IMR-90 (cell line): Measurements from ENCODE around the gene SSBP2. TPM values are rescaled to one million over a fixed set of nuclear protein-coding genes. Genes with fewer than 3 reads are reported as not detected.

Experiments used
- ATAC-seq: fragments of 200-7000 bp; cut with Tn5 transposase; 2 replicates; pipeline ENCODE4 v1.9.1; 2020; ENCODE audit warnings: low read depth, mild to moderate bottlenecking, moderate library complexity
- BruUV-seq: library from RNA; stranded (reverse); fragments of 400-500 nt; replicated peaks from 2 replicates; lab custom pipeline; 2021; lab: Mats Ljungman, UMichigan
- CTCF ChIA-PET: fragments of 300-600 bp; formaldehyde crosslinking; extraction: SDS; loops from one replicate; lab custom pipeline; 2021; ENCODE audit warnings: antibody characterized with exemption; lab: Yijun Ruan, JAX
- POLR2A ChIA-PET: fragments of 300-600 bp; sonication (Branson Sonifier 250); formaldehyde crosslinking; loops from one replicate; lab custom pipeline; 2022; ENCODE audit warnings: antibody characterized with exemption; ENCODE audit not compliant: unreplicated experiment; lab: Charles Lee
- DNase-seq: peaks from one replicate; pipeline ENCODE4 v3.0.0; 2013
- H2AFZ ChIP-seq: replicated peaks from 2 replicates; pipeline ENCODE3; 2013; ENCODE audit warnings: low read length, mild to moderate bottlenecking; ENCODE audit not compliant: poor library complexity
- H2AK5ac ChIP-seq: 2 replicates; pipeline ENCODE4 v1.6.1; 2013; ENCODE audit warnings: low read depth, low read length, inconsistent platforms
- H2AK9ac ChIP-seq: replicated peaks from 2 replicates; pipeline ENCODE3; 2013; ENCODE audit warnings: mild to moderate bottlenecking, low read depth, low read length, moderate library complexity; ENCODE audit not compliant: poor library complexity
- H2BK120ac ChIP-seq: 2 replicates; pipeline ENCODE4 v1.6.1; 2013; ENCODE audit warnings: low read depth, low read length, inconsistent platforms
- H2BK15ac ChIP-seq: 3 replicates; pipeline ENCODE4 v1.6.1; 2013; ENCODE audit warnings: low read depth, low read length, inconsistent platforms
- H2BK20ac ChIP-seq: 2 replicates; pipeline ENCODE4 v1.6.1; 2013; ENCODE audit warnings: low read depth, mild to moderate bottlenecking, inconsistent platforms, low read length, moderate library complexity
- H2BK5ac ChIP-seq: 2 replicates; pipeline ENCODE4 v1.6.1; 2013; ENCODE audit warnings: mild to moderate bottlenecking, low read depth, low read length, inconsistent platforms; ENCODE audit not compliant: poor library complexity, severe bottlenecking
- H3K14ac ChIP-seq: replicated peaks from 2 replicates; pipeline ENCODE4 v1.6.1; 2013; ENCODE audit warnings: low read depth, low read length, inconsistent platforms
- H3K18ac ChIP-seq: 2 replicates; pipeline ENCODE4 v1.6.1; 2013; ENCODE audit warnings: low read depth, low read length, control low read depth
- H3K23ac ChIP-seq: 2 replicates; pipeline ENCODE4 v1.6.1; 2013; ENCODE audit warnings: low read depth, low read length, inconsistent platforms
- H3K27ac ChIP-seq: 2 replicates; pipeline ENCODE4 v1.5.1; 2013; ENCODE audit warnings: mild to moderate bottlenecking, control low read depth, low read length; ENCODE audit not compliant: insufficient read depth
- H3K27me3 ChIP-seq: 2 replicates; pipeline ENCODE4 v1.6.1; 2013; ENCODE audit warnings: low read length; ENCODE audit not compliant: control insufficient read depth, insufficient read depth
- H3K36me3 ChIP-seq: 2 replicates; pipeline ENCODE4 v1.6.1; 2013; ENCODE audit warnings: low read length, mixed read lengths; ENCODE audit not compliant: control insufficient read depth, insufficient read depth
- H3K4ac ChIP-seq: 2 replicates; pipeline ENCODE4 v1.6.1; 2013; ENCODE audit warnings: low read depth, low read length, inconsistent platforms
- H3K4me1 ChIP-seq: 2 replicates; pipeline ENCODE4 v1.6.1; 2013; ENCODE audit warnings: low read length, mixed read lengths; ENCODE audit not compliant: control insufficient read depth, insufficient read depth
- H3K4me2 ChIP-seq: 2 replicates; pipeline ENCODE4 v1.6.1; 2013; ENCODE audit warnings: low read depth, mild to moderate bottlenecking, control low read depth, low read length, moderate library complexity
- H3K4me3 ChIP-seq: 2 replicates; pipeline ENCODE4 v1.5.1; 2013; ENCODE audit warnings: low read depth, mild to moderate bottlenecking, control low read depth, low read length, moderate library complexity; ENCODE audit not compliant: insufficient read depth
- H3K56ac ChIP-seq: 2 replicates; pipeline ENCODE4 v1.6.1; 2013; ENCODE audit warnings: low read length, inconsistent platforms; ENCODE audit not compliant: insufficient read depth; ENCODE audit errors: extremely low read depth
- H3K79me1 ChIP-seq, 2 experiments: 2 replicates each; pipeline ENCODE4 v1.6.1; 2013; ENCODE audit warnings: low read length in 2 of 2, inconsistent platforms in 1 of 2, low read depth in 1 of 2
- H3K9ac ChIP-seq: 2 replicates; pipeline ENCODE4 v1.6.1; 2013; ENCODE audit warnings: low read depth, low read length, control low read depth
- H3K9me1 ChIP-seq: 2 replicates; pipeline ENCODE4 v1.6.1; 2013; ENCODE audit warnings: low read length, inconsistent platforms; ENCODE audit not compliant: insufficient read depth
- H3K9me3 ChIP-seq: 2 replicates; pipeline ENCODE4 v1.6.1; 2013; ENCODE audit warnings: low read length; ENCODE audit not compliant: control insufficient read depth, insufficient read depth
- H4K20me1 ChIP-seq: 2 replicates; pipeline ENCODE4 v1.6.1; 2013; ENCODE audit warnings: low read length, inconsistent platforms; ENCODE audit not compliant: insufficient read depth
- H4K5ac ChIP-seq: 2 replicates; pipeline ENCODE4 v1.6.1; 2013; ENCODE audit warnings: mild to moderate bottlenecking, low read depth, low read length, control low read depth
- H4K8ac ChIP-seq, 2 experiments: 2 replicates each; pipeline ENCODE4 v1.6.1; 2013; ENCODE audit warnings: low read depth in 2 of 2, low read length in 2 of 2, control low read depth in 1 of 2, inconsistent platforms in 1 of 2
- H4K91ac ChIP-seq: 2 replicates; pipeline ENCODE4 v1.6.1; 2013; ENCODE audit warnings: low read depth, low read length, inconsistent platforms; ENCODE audit not compliant: insufficient read depth
- BHLHE40 ChIP-seq: fragments of 150-350 bp; IDR thresholded peaks from 2 replicates; pipeline ENCODE4 v1.6.1; 2016; ENCODE audit warnings: mild to moderate bottlenecking, low read depth, low read length
- CEBPB ChIP-seq: IDR thresholded peaks from 2 replicates; pipeline ENCODE4 v1.6.1; 2012; ENCODE audit warnings: low read depth, low read length, improper control_type of control experiment
- CHD1 ChIP-seq: IDR thresholded peaks from 2 replicates; pipeline ENCODE4 v1.6.1; 2012; ENCODE audit warnings: low read depth, low read length, improper control_type of control experiment
- FOS ChIP-seq: fragments of 150-350 bp; IDR thresholded peaks from 2 replicates; pipeline ENCODE4 v1.6.1; 2016; ENCODE audit warnings: low read depth, low read length
- MAFK ChIP-seq: IDR thresholded peaks from 2 replicates; pipeline ENCODE4 v1.6.1; 2012; ENCODE audit warnings: low read depth, low read length, improper control_type of control experiment
- MAZ ChIP-seq: IDR thresholded peaks from 2 replicates; pipeline ENCODE4 v1.6.1; 2012; ENCODE audit warnings: low read depth, mild to moderate bottlenecking, low read length, improper control_type of control experiment, moderate library complexity, borderline replicate concordance
- MXI1 ChIP-seq: IDR thresholded peaks from 2 replicates; pipeline ENCODE4 v1.6.1; 2012; ENCODE audit warnings: low read depth, mild to moderate bottlenecking, low read length, moderate library complexity, borderline replicate concordance
- NFE2L2 ChIP-seq: fragments of 150-350 bp; IDR thresholded peaks from 2 replicates; pipeline ENCODE4 v1.6.1; 2016; ENCODE audit warnings: low read depth, mild to moderate bottlenecking, low read length
- POLR2A ChIP-seq: IDR thresholded peaks from 2 replicates; pipeline ENCODE4 v1.6.1; 2012; ENCODE audit warnings: mild to moderate bottlenecking, low read depth, low read length
- RAD21 ChIP-seq: IDR thresholded peaks from 2 replicates; pipeline ENCODE4 v1.6.1; 2012; ENCODE audit warnings: low read length, improper control_type of control experiment
- RCOR1 ChIP-seq: IDR thresholded peaks from 2 replicates; pipeline ENCODE4 v1.6.1; 2012; ENCODE audit warnings: mild to moderate bottlenecking, low read length, improper control_type of control experiment; ENCODE audit not compliant: insufficient replicate concordance
- RFX5 ChIP-seq: IDR thresholded peaks from 2 replicates; pipeline ENCODE4 v1.8.0; 2012; ENCODE audit warnings: low read depth, mild to moderate bottlenecking, low read length, moderate library complexity
- SMC3 ChIP-seq: fragments of 150-350 bp; IDR thresholded peaks from 2 replicates; pipeline ENCODE4 v1.6.1; 2016; ENCODE audit warnings: low read depth, mild to moderate bottlenecking, antibody characterized with exemption, low read length, moderate library complexity
- WGBS, 2 experiments: methylation state at CpG; one replicate each; pipeline versions ENCODE4 v1.1.5 to v1.1.7; 2013; ENCODE audit warnings: missing lambda C conversion rate in 2 of 2; ENCODE audit not compliant: insufficient read length in 1 of 2; ENCODE audit errors: extremely low coverage in 2 of 2; 5-methylcytosine and 5-hydroxymethylcytosine counted together
- dilution Hi-C: fragments of 300-500 bp; cut with HindIII; formaldehyde crosslinking; loops from one replicate; pipeline ENCODE4 v1.14.3; 2018; ENCODE audit warnings: low sequenced_read_pairs; ENCODE audit not compliant: unreplicated experiment
- in situ Hi-C: fragments of 300-500 bp; cut with MboI; formaldehyde crosslinking; loops from 3 replicates; pipeline ENCODE4 v1.14.3; 2019; ENCODE audit warnings: low sequenced_read_pairs, inconsistent platforms, mixed read lengths
- intact Hi-C: fragments of 100-400 bp; cut with micrococcal nuclease; formaldehyde crosslinking; loops from 2 replicates; pipeline ENCODE4 v1.10.0; 2022
- polyA plus RNA-seq, 3 experiments: library from polyadenylated mRNA; depleted of rRNA; stranded (reverse); fragments of >200 nt; gene quantifications; 2 replicates each; pipeline ENCODE4 v1.2.3, GENCODE V29; 2012; ENCODE audit warnings: low replicate concordance in 1 of 3
- total RNA-seq: library from RNA; depleted of rRNA; stranded (reverse); fragments of >200 nt; gene quantifications from 2 replicates; pipeline ENCODE4 v1.2.3, GENCODE V29; 2012
- TF ChIP-seq, protein P1 (sequence below): fragments of 150-350 bp; IDR thresholded peaks from 2 replicates; pipeline ENCODE4 v1.6.1; 2016; ENCODE audit warnings: low read depth, mild to moderate bottlenecking, low read length, moderate library complexity, borderline replicate concordance
- TF ChIP-seq, protein P2 (sequence below): conservative IDR thresholded peaks from 2 replicates; pipeline ENCODE4 v1.5.1; 2012; ENCODE audit warnings: mild to moderate bottlenecking, low read depth, low read length, improper control_type of control experiment
- TF ChIP-seq, protein P3 (sequence below): fragments of 150-350 bp; IDR thresholded peaks from 2 replicates; pipeline ENCODE4 v1.6.1; 2017; ENCODE audit warnings: mild to moderate bottlenecking, antibody characterized with exemption, low read length, low read depth

SSBP2 gene
- total and polyA plus RNA-seq, 2 of the 4 experiments (the other 2 are of a cell fraction): 38.4 to 42.7 TPM

DNA sequence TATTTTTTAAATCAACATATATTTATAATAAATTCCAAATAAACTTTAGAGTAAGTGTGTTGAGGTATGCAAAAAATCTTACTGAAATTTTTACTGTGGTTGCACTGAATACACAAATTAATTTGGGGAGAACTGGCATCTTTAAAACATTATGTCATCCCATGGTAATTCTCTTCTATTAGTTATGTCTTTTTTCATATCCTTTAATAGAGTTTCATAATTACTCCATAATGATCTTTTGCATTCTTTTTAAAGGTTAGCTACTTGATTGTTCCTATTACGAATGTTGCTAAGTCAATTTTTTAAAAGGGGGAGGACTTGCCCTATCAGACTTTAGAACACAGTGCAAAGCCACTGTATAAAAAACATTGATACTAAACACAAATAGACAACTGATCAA, 26.8 kb downstream of the SSBP2 start:
- Histone ChIP-seq H4K91ac (no peak overlapping the region), H3K4me2 (no peak overlapping the region), H3K36me3 (no peaks in the 10 kb centered on the region), H2BK5ac (no peak overlapping the region), H2BK15ac (no peak overlapping the region), H2AK5ac (no peak overlapping the region), H3K27me3 (no peaks in the 10 kb centered on the region), H3K4me3 (no peak overlapping the region), H3K23ac (no peak overlapping the region), H3K4ac (no peak overlapping the region), H4K5ac (no peak overlapping the region), H3K14ac (no peak overlapping the region), H3K9ac (no peak overlapping the region), H2BK120ac (no peak overlapping the region), H3K9me3 (no peaks in the 10 kb centered on the region), H3K79me1 (peaks cover 9 to 17% of the 10 kb centered on the region in 2 experiments; a peak in 3 of 4 replicates), H3K18ac (no peak overlapping the region), H2AK9ac (no peak overlapping the region), H3K9me1 (no peaks in the 10 kb centered on the region), H2BK20ac (no peak overlapping the region), H2AFZ (no peak overlapping the region), H4K20me1 (peaks cover 2% of the 10 kb centered on the region; the same call in 1 of the 2 replicates), H3K4me1 (0 out of 2 replicates have a peak, but pooled peaks cover 2% of the 10 kb centered on the region), H3K56ac (no peak overlapping the region), H3K27ac (no peak overlapping the region), H4K8ac (no peak overlapping the region)
- no peak for DNase-seq
- no CpG with 5 or more reads among the region's 1 CpG for WGBS, 2 experiments
- in situ Hi-C loops: no loop called here
- no peak for TF ChIP-seq MXI1
- TF ChIP-seq RFX5: no peak
- TF ChIP-seq, protein P1, sequence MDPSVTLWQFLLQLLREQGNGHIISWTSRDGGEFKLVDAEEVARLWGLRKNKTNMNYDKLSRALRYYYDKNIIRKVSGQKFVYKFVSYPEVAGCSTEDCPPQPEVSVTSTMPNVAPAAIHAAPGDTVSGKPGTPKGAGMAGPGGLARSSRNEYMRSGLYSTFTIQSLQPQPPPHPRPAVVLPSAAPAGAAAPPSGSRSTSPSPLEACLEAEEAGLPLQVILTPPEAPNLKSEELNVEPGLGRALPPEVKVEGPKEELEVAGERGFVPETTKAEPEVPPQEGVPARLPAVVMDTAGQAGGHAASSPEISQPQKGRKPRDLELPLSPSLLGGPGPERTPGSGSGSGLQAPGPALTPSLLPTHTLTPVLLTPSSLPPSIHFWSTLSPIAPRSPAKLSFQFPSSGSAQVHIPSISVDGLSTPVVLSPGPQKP: no peak
- no peak for TF ChIP-seq CHD1
- no peak for TF ChIP-seq NFE2L2
- no peak for TF ChIP-seq SMC3
- TF ChIP-seq BHLHE40: no peak
- no peak for TF ChIP-seq RCOR1
- no peak for TF ChIP-seq FOS
- TF ChIP-seq CEBPB: no peak
- TF ChIP-seq, protein P2, sequence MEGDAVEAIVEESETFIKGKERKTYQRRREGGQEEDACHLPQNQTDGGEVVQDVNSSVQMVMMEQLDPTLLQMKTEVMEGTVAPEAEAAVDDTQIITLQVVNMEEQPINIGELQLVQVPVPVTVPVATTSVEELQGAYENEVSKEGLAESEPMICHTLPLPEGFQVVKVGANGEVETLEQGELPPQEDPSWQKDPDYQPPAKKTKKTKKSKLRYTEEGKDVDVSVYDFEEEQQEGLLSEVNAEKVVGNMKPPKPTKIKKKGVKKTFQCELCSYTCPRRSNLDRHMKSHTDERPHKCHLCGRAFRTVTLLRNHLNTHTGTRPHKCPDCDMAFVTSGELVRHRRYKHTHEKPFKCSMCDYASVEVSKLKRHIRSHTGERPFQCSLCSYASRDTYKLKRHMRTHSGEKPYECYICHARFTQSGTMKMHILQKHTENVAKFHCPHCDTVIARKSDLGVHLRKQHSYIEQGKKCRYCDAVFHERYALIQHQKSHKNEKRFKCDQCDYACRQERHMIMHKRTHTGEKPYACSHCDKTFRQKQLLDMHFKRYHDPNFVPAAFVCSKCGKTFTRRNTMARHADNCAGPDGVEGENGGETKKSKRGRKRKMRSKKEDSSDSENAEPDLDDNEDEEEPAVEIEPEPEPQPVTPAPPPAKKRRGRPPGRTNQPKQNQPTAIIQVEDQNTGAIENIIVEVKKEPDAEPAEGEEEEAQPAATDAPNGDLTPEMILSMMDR: no peak
- no peak for TF ChIP-seq RAD21
- no peak for TF ChIP-seq MAZ
- TF ChIP-seq MAFK: no peak
- TF ChIP-seq, protein P3, sequence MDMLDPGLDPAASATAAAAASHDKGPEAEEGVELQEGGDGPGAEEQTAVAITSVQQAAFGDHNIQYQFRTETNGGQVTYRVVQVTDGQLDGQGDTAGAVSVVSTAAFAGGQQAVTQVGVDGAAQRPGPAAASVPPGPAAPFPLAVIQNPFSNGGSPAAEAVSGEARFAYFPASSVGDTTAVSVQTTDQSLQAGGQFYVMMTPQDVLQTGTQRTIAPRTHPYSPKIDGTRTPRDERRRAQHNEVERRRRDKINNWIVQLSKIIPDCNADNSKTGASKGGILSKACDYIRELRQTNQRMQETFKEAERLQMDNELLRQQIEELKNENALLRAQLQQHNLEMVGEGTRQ: no peak
- no peak for TF ChIP-seq POLR2A
- POLR2A ChIA-PET: no interaction called here
- ATAC-seq: no peak
- no TSS peak for BruUV-seq
- intact Hi-C loops: no loop called here
- CTCF ChIA-PET: interaction anchor here (0.5 kb wide), 1 partner anchor 8 kb away, joined by 6 read pairs; no protein-coding TSS in a partner anchor
- dilution Hi-C loops: no loop called here
